CD4-positive, alpha-beta memory T cell (primary cell): ENCODE measurements around the gene MYO5A. TPM values are rescaled to one million over a fixed set of nuclear protein-coding genes. Genes with fewer than 3 reads are reported as not detected.

Source experiments
- CTCF ChIA-PET: fragments of 350-600 bp; sonication (Branson Sonifier 250); formaldehyde crosslinking; loops from one replicate; lab custom pipeline; 2021; ENCODE audit warnings: inconsistent platforms; ENCODE audit not compliant: partially characterized antibody; lab: Charles Lee
- POLR2A ChIA-PET: fragments of 350-600 bp; sonication (Branson Sonifier 250); formaldehyde crosslinking; loops from one replicate; lab custom pipeline; 2021; ENCODE audit not compliant: partially characterized antibody; lab: Charles Lee
- DNase-seq, 5 donors: peaks; one replicate each; pipeline versions ENCODE4 v3.0.0 to v3.0.0-alpha.2; 2020 to 2022; ENCODE audit warnings: mixed read lengths in 1 of 5
- H3K27ac ChIP-seq: one replicate; pipeline ENCODE4 v1.7.0; 2013; ENCODE audit warnings: low read depth, low read length
- H3K27me3 ChIP-seq: 2 replicates; pipeline ENCODE4 v1.7.0; 2013; ENCODE audit warnings: mild to moderate bottlenecking, low read length, moderate library complexity; ENCODE audit not compliant: insufficient read depth
- H3K36me3 ChIP-seq: 2 replicates; pipeline ENCODE4 v1.7.0; 2013; ENCODE audit warnings: mild to moderate bottlenecking, low read length, moderate library complexity; ENCODE audit not compliant: insufficient read depth
- H3K4me1 ChIP-seq: 2 replicates; pipeline ENCODE4 v1.7.0; 2013; ENCODE audit warnings: mild to moderate bottlenecking, low read length, moderate library complexity; ENCODE audit not compliant: insufficient read depth
- H3K4me3 ChIP-seq, 2 donors: one replicate each; pipeline ENCODE4 v1.7.0; 2013; ENCODE audit warnings: low read length in 2 of 2, mild to moderate bottlenecking in 1 of 2
- H3K9me3 ChIP-seq, 2 donors: one replicate each; pipeline ENCODE4 v1.7.0; 2013; ENCODE audit warnings: low read length in 2 of 2, control low read depth in 1 of 2; ENCODE audit not compliant: control insufficient read depth in 1 of 2
- H3K27ac Mint-ChIP-seq, 7 donors: one replicate each; pipeline ENCODE4 v1.8.0; 2020 to 2021; ENCODE audit warnings: mixed read lengths in 7 of 7, mild to moderate bottlenecking in 6 of 7, inconsistent platforms in 3 of 7, moderate library complexity in 3 of 7
- H3K27me3 Mint-ChIP-seq, 2 donors: one replicate each; pipeline ENCODE4 v1.8.0; 2020 to 2021; ENCODE audit warnings: mixed read lengths in 2 of 2
- H3K36me3 Mint-ChIP-seq, 2 donors: one replicate each; pipeline ENCODE4 v1.8.0; 2020 to 2021; ENCODE audit warnings: mixed read lengths in 2 of 2, inconsistent platforms in 1 of 2, mild to moderate bottlenecking in 1 of 2
- H3K4me1 Mint-ChIP-seq, 4 donors: one replicate each; pipeline ENCODE4 v1.8.0; 2020 to 2021; ENCODE audit warnings: mixed read lengths in 4 of 4, mild to moderate bottlenecking in 1 of 4
- H3K4me3 Mint-ChIP-seq, 8 donors: one replicate each; pipeline ENCODE4 v1.8.0; 2020 to 2021; ENCODE audit warnings: mixed read lengths in 8 of 8, mild to moderate bottlenecking in 7 of 8, moderate library complexity in 6 of 8, inconsistent platforms in 3 of 8
- H3K9me3 Mint-ChIP-seq, 8 donors: one replicate each; pipeline ENCODE4 v1.8.0; 2020 to 2021; ENCODE audit warnings: mixed read lengths in 8 of 8, mild to moderate bottlenecking in 5 of 8, inconsistent platforms in 3 of 8, moderate library complexity in 1 of 8
- intact Hi-C: fragments of 100-400 bp; cut with micrococcal nuclease; formaldehyde crosslinking; loops from one replicate; pipeline ENCODE4 v1.15.1; 2023
- polyA plus RNA-seq, 2 donors: library from polyadenylated mRNA; unstranded; fragments of 300-500 nt; fragmentation: Illumina TruSeq; gene quantifications; one replicate each; pipeline ENCODE4 v1.2.3, GENCODE V29; 2021
- total RNA-seq, 2 experiments: library from RNA; stranded (reverse); gene quantifications; one replicate each; pipeline ENCODE4 v1.2.3, GENCODE V29; 2021

MYO5A gene
- total and polyA plus RNA-seq, 4 experiments from 2014 or later = 3.6 to 43.9 (median 25.6) TPM

DNA sequence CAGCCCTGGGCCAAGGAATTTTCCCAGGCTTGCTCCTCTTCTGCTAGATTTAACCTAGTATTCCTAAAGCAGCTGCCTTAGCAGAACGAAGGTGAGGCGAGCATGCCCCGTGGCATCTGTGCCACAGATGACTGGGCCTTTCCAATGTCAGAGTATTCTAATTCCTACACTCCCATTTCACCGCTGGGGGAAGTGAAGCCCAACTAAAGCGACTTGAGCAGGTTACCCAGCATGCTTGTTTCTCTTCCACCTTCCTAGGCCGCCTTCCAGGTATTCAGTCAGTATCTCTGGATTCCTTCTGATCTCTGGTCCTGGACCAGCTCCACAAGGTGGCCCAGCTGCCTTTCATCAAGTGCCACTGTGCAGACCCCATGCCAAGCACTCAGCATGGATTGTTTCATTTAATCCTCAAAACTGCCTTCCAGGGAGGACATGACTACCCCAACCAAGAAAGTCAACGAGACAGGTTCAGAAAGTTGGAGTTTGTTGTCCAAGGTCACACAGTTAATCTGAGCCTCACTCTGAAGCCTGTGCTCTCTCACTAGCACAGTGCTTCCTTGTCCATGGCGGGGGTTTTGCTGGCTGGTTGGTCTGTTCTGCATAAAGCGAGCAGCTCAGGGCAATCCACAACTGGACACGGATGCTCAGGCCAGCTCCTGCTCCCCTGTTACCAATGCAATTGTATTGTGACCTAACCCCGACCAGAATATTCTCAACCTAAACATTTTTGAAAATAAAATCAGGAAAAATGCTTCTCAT is 248.2 kb downstream of the MYO5A start:
- CTCF ChIA-PET = interaction anchor here (1.2 kb wide), 1 partner anchor 450 kb away, joined by 3 read pairs; no protein-coding TSS in a partner anchor
- Histone ChIP-seq H3K9me3 (no peaks in the 10 kb centered on the region), H3K4me3 (no peak overlapping the region), H3K27me3 (no peaks in the 10 kb centered on the region), H3K4me1 (no peaks in the 10 kb centered on the region), H3K36me3 (no peaks in the 10 kb centered on the region), H3K27ac (no peak overlapping the region)
- Mint-ChIP-seq H3K27me3 (peaks cover 0 to 8% of the 10 kb centered on the region in 2 donors), H3K27ac (peak overlapping the region in 1 of 7 donors; percentile 42), H3K36me3 (no peaks in the 10 kb centered on the region), H3K9me3 (peaks cover 0 to 1% (median 0%) of the 10 kb centered on the region in 8 donors), H3K4me1 (no peaks in the 10 kb centered on the region), H3K4me3 (no peak overlapping the region)
- intact Hi-C loops = no loop called here
- DNase-seq = no peak
- POLR2A ChIA-PET = no interaction called here

DNA sequence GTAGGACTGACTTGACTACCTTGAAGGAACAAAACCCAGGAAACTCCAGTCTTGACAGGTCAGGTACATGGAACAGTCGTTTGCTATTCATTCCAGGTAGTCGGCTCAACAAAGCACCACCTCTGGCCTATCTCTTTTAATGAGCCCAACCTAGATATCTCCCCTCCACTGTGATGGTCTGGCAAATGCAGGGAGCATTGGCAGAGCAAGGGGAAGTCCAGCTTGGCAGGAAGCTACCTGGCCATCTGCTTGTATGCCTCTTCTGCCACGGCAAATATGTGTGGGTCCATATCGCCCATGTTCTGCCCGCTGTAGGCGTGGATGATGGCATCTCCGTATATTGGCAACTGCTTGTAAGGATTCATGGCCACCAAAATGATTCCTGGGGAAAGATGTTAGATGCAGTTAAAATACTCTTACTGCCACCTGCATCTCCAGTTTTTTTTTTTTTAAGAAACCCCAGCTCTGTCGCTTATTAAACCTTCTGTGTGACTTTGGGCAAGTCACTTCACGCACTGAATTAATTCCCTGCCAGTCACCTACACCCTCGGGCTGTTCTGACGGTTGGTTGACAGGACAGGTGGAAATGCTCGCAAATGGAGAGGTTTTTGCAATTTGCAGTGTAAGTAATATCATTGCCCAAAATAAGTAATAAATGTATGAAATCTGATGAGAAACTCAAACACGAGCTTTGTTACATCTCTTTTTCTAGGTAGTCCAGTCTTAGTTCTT is 249.9 kb downstream of the MYO5A start:
- POLR2A ChIA-PET = interaction anchor here (1.4 kb wide), 1 partner anchor 22 kb away, joined by 4 read pairs; no protein-coding TSS in a partner anchor
- peaks cover 0 to 9% of the 10 kb centered on the region in 2 donors for H3K27me3 Mint-ChIP-seq
- intact Hi-C loops = no loop called here
- CTCF ChIA-PET = interaction anchor here (1.5 kb wide), 1 partner anchor 22 kb away, joined by 4 read pairs; no protein-coding TSS in a partner anchor
- Histone ChIP-seq H3K9me3 (no peaks in the 10 kb centered on the region), H3K4me3 (no peak overlapping the region), H3K4me1 (no peaks in the 10 kb centered on the region), H3K27ac (no peak overlapping the region), H3K27me3 (no peaks in the 10 kb centered on the region), H3K36me3 (no peaks in the 10 kb centered on the region)
- H3K36me3 Mint-ChIP-seq = no peaks in the 10 kb centered on the region
- H3K9me3 Mint-ChIP-seq = peaks cover 0 to 1% (median 0%) of the 10 kb centered on the region in 8 donors
- no peak for DNase-seq
- H3K4me3 Mint-ChIP-seq = no peak overlapping the region
- H3K27ac Mint-ChIP-seq = no peak overlapping the region
- no peaks in the 10 kb centered on the region for H3K4me1 Mint-ChIP-seq

- Mint-ChIP-seq H3K27ac (no peak overlapping the region), H3K36me3 (no peaks in the 10 kb centered on the region), H3K27me3 (peaks cover 0 to 9% of the 10 kb centered on the region in 2 donors), H3K4me3 (no peak overlapping the region), H3K4me1 (no peaks in the 10 kb centered on the region), H3K9me3 (peaks cover 0 to 1% (median 0%) of the 10 kb centered on the region in 8 donors)
- no peak overlapping the region for H3K4me3 ChIP-seq
- H3K36me3 ChIP-seq = no peaks in the 10 kb centered on the region
- H3K27me3 ChIP-seq = no peaks in the 10 kb centered on the region
- intact Hi-C loops = no loop called here
- POLR2A ChIA-PET = interaction anchor here (1.4 kb wide), 1 partner anchor 21 kb away, joined by 4 read pairs; no protein-coding TSS in a partner anchor
- DNase-seq = no peak
- H3K4me1 ChIP-seq = no peaks in the 10 kb centered on the region
- no peak overlapping the region for H3K27ac ChIP-seq
- CTCF ChIA-PET = interaction anchor here (1.5 kb wide), 1 partner anchor 21 kb away, joined by 4 read pairs; no protein-coding TSS in a partner anchor
- no peaks in the 10 kb centered on the region for H3K9me3 ChIP-seq
Measured at GRCh38 chr15:52278135-52278534, 250.5 kb downstream of the MYO5A start.

- no peak for DNase-seq
- CTCF ChIA-PET = interaction anchor here (1.9 kb wide), 1 partner anchor 21 kb away, joined by 4 read pairs; no protein-coding TSS in a partner anchor
- no peaks in the 10 kb centered on the region for H3K9me3 ChIP-seq
Measured at GRCh38 chr15:52277575-52277974, 251.1 kb downstream of the MYO5A start.

DNA sequence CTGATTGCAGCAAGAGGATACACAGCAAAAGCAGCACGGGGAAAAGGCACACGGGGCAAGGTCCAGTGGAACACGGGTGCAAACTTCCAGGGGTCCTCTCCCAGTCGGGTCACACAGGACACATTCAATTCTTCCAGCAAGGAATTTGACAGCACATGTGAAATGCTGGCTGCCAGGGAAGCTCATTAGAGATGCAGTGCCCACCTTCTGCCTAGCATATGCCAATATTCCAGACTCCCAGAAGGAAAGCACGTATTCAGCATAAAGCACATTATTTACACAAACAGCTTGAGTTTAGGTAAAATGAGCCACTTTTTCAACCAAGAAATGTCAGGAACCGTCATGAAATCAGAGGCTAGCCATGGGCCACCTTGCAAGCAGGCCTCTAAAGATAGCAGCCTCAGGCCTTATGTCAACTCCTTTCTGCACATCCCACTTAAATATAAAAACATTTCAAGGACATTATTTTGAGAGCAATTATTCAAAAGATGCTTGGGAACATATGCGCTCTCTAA is 252.4 kb downstream of the MYO5A start:
- no peaks in the 10 kb centered on the region for H3K4me1 Mint-ChIP-seq
- peak overlapping the region in 1 of 7 donors; percentile 24 for H3K27ac Mint-ChIP-seq
- peaks cover 0 to 1% (median 0%) of the 10 kb centered on the region in 8 donors for H3K9me3 Mint-ChIP-seq
- Histone ChIP-seq H3K27ac (no peak overlapping the region), H3K27me3 (no peaks in the 10 kb centered on the region), H3K9me3 (no peaks in the 10 kb centered on the region), H3K4me1 (no peaks in the 10 kb centered on the region), H3K36me3 (no peaks in the 10 kb centered on the region), H3K4me3 (no peak overlapping the region)
- H3K4me3 Mint-ChIP-seq = no peak overlapping the region
- peaks cover 0 to 9% of the 10 kb centered on the region in 2 donors for H3K27me3 Mint-ChIP-seq
- ChIA-PET CTCF (interaction anchor here (1.9 kb wide), 1 partner anchor 20 kb away, joined by 4 read pairs; no protein-coding TSS in a partner anchor), POLR2A (no interaction called here)
- no peak for DNase-seq
- intact Hi-C loops = no loop called here
- no peaks in the 10 kb centered on the region for H3K36me3 Mint-ChIP-seq

More at GRCh38 chr15:52277575-52277974, 251.1 kb downstream of the MYO5A start:
- Histone ChIP-seq H3K4me1 (no peaks in the 10 kb centered on the region), H3K4me3 (no peak overlapping the region), H3K27me3 (no peaks in the 10 kb centered on the region), H3K36me3 (no peaks in the 10 kb centered on the region), H3K27ac (no peak overlapping the region)
- Mint-ChIP-seq H3K9me3 (peaks cover 0 to 1% (median 0%) of the 10 kb centered on the region in 8 donors), H3K4me1 (no peaks in the 10 kb centered on the region), H3K27ac (no peak overlapping the region), H3K27me3 (peaks cover 0 to 9% of the 10 kb centered on the region in 2 donors), H3K36me3 (no peaks in the 10 kb centered on the region), H3K4me3 (no peak overlapping the region)
- intact Hi-C loops = no loop called here
- POLR2A ChIA-PET = interaction anchor here (1.4 kb wide), 1 partner anchor 21 kb away, joined by 4 read pairs; no protein-coding TSS in a partner anchor

DNA sequence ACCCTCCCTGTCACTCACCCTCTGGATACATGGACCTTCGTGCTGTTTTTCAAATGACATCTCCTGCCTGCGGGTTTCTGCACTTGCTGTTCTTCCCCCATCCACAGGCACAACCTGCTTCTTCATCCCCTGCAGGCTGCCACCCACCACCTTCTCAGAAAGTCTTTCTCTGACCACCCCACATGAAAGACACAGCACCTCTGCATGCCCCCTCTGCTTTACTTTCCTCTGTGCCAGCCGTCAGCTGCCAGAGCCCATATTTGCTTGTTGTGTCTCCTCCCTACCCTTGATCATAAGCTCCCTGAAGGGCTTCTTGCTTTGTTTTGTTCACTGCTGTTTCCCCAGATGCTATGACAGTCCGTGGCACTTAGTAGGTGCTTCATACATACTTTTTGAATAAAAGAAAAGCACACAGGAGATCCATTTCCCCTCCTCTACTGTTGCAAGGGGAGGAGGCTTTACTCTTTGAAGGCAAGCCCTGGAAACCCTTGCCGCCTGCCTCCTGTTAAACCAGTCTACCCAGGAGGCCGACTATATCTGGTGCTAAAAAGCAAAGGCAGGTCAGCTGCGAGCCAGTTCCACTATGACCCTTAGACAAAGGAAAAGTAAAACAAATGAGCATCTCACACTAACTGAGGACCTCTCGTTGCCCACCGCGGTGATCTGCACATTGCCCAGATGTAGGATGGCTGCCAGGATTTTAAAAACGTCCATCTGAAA is 265.0 kb downstream of the MYO5A start:
- ChIA-PET CTCF (no interaction called here), POLR2A (no interaction called here)
- H3K27me3 Mint-ChIP-seq = no peaks in the 10 kb centered on the region
- no peaks in the 10 kb centered on the region for H3K9me3 Mint-ChIP-seq
- H3K4me1 Mint-ChIP-seq = peaks cover 27 to 37% (median 33%) of the 10 kb centered on the region in 4 donors
- intact Hi-C loops = no loop called here
- H3K27me3 ChIP-seq = no peaks in the 10 kb centered on the region
- no peak overlapping the region for H3K27ac ChIP-seq
- peak overlapping the region in 4 of 7 donors; percentile 24 to 93 (median 60) for H3K27ac Mint-ChIP-seq
- peak overlapping the region in 3 of 8 donors; percentile 13 to 54 (median 50) for H3K4me3 Mint-ChIP-seq
- DNase-seq = no peak
- no peaks in the 10 kb centered on the region for H3K9me3 ChIP-seq
- no peaks in the 10 kb centered on the region for H3K36me3 ChIP-seq
- H3K4me1 ChIP-seq = peaks cover 30% of the 10 kb centered on the region
- H3K36me3 Mint-ChIP-seq = no peaks in the 10 kb centered on the region
- H3K4me3 ChIP-seq = no peak overlapping the region
